ENCODE measurements around the gene NUP50.

- TF ChIP-seq CTCF (conservative IDR thresholded peaks at IDR 0.05 in 1 of 2, IDR thresholded peaks at IDR 0.05 in 1 of 2; ENCODE audit: extremely low read depth in 1 of 2, insufficient read depth in 1 of 2, low read depth in 1 of 2, low read length in 2 of 2), result no peak
- TF ChIP-seq EZH2 (IDR thresholded peaks at IDR 0.05; ENCODE audit: borderline replicate concordance, low read length), result no peak
Observed at GRCh38 chr22:45217806-45218205, 54.1 kb downstream of the NUP50 start.
